Activated CD8-positive, alpha-beta memory T cell treated with anti-CD3 and anti-CD28 coated beads for 24 hours (primary cell): ENCODE data around the gene SLC25A43.
"Not testable (repeated sequence)": the region's sequence is repeated elsewhere in the genome, so short reads cannot be mapped to it uniquely, and the experiment has no call there.

ENCODE experiments used
- DNase-seq: peaks from one replicate; pipeline ENCODE4 v3.0.0-alpha.2; 2020

The SLC25A43 gene

DNA sequence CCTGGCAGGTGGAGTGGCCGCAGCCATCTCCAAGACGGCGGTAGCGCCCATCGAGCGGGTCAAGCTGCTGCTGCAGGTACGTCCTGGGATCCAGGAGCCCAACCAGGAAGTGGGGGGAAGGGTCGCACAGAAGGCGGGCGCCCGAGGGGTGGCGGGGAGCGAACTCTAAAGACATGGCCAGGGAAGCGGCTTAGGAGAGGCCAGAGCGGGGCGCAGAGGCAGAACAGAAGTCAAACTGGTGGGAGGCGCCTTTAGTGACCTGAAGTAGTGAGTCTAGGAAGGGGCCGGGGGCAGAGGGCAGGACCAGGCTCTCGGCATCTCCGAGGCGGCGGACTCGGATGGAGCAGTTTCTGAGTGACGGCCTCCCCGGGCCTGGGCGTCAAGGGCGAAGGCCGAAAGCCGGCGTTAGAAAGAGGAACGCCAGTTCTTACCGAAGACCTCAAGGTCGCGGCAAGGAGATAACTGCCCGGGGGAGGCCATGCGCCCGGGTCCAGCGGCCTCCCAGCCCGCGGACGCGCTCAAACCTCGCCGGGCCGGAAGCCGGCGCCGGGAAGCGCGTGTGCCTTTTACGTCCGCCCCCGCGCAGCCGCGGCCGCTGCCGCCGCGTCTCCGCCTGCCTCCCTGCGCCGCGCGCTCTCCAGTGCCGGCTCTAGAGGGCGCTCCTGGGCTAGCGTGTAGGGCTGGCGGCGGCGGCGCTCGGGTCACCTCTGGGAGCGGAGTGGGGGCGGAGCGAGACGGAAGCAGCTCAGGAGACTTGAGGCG is 69.6 kb downstream of the SLC25A43 start:
- DNase-seq = peak; percentile 92

- no peak for DNase-seq
Observed at GRCh38 chrX:119469313-119469635, 70.1 kb downstream of the SLC25A43 start.

GRCh38 chrX:119474615-119475388 is 75.7 kb downstream of the SLC25A43 start:
- no peak for DNase-seq

DNA sequence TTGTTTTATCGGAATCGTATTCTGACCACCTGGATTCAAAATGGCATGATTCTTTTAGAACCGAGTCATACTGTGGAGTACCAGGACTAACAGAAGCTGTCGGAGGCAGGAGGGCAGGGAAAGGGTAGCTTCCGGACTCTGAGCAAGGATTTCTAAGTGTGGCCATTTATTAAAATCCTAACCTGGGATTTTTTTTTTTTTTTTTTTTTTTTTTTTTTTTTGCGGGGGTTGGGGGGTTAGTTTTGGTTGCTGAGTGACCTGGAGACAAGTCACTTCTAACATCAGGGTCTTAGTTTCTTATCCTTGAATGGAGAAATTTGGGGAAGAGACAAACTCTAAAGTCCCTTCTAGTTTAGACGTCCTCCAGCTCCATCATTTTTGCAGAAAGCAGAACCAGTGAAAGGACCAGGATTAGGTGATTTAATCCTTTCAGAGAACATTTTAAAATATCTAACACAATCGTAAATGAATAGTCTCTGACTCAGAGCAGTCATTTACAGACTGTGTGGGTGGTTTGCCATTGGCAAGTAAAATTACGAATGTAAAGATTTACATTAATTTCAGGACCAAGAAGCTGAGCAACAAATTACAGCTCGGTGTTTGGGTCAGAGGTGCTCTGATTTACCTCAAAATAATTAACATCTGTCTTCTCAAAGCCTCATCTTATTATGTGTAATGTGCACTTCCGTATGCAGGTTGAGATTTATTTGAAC is 76.4 kb downstream of the SLC25A43 start:
- no peak for DNase-seq

GRCh38 chrX:119477812-119478232 is 78.7 kb downstream of the SLC25A43 start:
- no peak for DNase-seq

GRCh38 chrX:119478504-119478903 is 79.4 kb downstream of the SLC25A43 start:
- DNase-seq = no peak

DNA sequence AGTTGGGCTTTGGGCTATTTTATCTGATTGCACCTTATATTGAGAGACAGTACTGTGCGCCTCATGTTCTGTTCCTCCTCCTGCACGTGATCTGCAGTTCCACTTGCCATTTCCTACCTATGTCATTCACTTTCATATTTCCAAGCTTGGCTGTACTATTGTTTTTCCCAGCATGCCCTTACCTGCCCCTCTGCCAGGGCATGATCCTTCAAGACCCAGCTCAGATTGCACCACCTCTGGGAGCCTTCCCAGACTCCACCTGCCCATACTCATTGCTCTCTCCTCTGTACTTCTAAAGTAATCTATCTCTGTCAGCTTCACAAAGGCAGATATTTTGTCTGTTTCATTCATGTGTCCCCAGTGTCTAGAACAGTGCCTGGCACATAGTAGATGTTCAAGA is 80.7 kb downstream of the SLC25A43 start:
- no peak for DNase-seq

DNA sequence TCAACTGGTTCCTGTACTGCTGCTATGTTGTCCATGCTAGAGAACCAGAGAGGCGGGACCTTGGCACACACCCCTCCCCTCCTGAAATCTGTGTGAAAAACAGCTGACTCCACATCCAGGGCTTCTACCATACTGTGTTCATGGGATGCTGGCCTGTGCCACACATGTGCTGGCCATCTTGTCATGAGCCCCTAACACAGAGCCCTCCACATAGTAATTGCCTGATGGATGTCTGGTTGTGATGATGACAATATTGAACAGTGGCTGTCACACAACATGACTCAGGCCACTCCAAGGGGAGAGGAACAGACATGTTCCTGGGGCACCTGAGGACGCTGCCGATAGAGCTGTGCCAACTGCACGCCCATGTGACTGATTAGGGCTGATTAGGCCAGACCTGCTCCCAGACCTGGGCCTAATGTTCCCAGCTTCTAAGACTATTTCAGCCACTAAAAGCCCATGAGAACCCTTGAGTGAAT is 82.2 kb downstream of the SLC25A43 start:
- no peak for DNase-seq

GRCh38 chrX:119482041-119482440 is 82.9 kb downstream of the SLC25A43 start:
- DNase-seq = no peak

DNA sequence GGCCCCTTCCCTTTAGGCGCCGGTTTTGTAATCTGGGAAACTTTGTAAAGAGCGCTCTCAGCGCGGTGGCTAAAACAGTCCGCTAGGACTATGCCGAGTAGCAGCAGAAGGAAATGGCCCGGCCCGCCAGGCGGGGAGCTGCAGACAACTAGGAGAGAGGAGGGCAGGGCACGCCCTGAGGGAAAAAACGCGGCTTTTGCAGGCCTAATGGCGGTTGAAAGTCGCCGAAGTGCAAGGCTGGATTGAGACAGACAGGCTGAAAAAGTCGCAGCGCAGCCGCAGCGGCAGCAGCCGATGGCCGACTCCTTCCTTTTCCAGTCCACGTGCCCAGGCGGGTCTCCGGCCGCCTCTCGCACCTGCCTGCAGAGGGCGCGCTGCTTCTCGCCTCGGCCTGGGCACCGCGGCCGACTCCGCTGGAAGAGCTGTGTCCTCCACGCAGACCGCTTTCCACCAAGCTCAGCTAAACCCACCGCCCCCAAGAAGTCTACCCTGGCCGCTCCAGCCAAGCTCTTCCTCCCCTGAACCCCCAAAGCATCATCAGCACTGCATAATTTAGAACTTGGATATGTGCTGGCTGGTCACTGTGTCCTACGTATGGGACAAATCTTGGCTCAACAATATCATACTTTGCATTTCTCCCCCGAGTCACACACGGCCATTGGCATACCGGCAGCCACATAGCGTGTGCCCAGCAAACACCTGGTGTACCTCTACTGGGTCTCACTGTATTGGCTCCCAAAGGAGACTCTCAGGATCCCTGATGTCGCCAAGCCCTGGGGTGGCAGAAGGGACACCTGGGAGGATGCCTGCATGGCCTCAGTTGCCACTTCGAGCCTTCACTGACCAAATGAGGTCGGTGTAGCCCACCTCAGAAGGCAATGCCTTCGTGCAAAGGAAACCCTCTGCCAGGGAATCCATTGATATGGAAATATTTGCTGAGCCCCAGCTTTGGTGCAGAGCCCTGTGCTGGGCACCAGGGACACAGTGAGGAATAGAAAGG is 83.6 kb downstream of the SLC25A43 start:
- peak; percentile 83 for DNase-seq

- no peak for DNase-seq
Observed at GRCh38 chrX:119486745-119487144, 87.6 kb downstream of the SLC25A43 start.

DNA sequence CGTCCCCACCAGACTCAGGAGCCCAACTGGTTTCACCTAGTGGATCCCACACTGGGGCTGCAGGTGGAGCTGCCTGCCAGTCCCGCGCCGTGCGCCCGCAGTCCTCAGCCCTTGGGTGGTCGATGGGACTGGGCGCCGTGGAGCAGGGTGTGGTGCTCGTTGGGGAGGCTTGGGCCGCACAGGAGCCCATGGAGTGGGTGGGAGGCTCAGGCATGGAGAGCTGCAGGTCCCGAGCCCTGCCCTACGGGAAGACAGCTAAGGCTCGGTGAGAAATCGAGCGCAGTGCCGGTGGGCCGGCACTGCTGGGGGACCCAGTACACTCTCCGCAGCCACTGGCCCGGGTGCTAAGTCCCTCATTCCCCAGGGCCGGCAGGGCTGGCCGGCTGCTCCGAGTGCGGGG is 88.6 kb downstream of the SLC25A43 start:
- DNase-seq = not testable (repeated sequence)

DNA sequence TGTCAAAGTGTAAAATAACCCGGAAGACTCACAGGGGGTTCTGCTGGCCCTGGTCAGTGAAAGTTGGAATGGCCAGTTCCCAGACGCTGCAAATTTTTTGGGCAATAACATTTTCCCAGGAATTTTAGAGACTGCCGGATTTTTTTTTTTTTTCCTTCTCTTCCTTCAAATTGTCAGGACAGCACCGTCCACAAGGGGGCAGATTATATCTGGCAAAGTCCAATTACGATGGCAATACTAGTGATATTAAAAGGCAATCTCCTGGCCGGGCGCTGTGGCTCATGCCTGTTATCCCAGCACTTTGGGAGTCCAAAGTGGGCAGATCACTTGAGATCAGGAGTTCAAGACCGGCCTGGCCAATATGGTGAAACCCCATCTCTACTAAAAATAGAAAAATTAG is 89.6 kb downstream of the SLC25A43 start:
- peak; percentile 65 for DNase-seq

- no peak for DNase-seq
Observed at GRCh38 chrX:119489212-119490074, 90.3 kb downstream of the SLC25A43 start.

DNA sequence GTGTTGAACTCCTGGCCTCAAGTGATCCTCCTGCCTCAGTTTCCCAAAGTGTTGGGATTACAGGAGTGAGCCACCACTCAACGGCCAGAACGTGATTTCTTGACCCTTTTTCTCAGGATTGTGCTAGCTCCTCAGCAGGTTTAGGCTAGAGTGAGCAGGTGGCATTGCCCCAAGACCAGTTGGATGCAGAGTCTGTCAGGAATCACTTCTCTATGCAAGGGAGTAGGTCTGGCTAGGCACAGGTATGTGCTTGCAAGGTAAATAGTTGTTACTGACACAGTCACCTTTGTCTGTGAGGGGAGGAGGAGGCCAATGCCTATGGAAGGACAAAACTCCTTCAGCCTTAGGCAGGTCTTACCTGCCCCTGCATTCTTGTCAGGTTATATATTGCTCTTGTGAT is 93.3 kb downstream of the SLC25A43 start:
- DNase-seq = no peak

DNA sequence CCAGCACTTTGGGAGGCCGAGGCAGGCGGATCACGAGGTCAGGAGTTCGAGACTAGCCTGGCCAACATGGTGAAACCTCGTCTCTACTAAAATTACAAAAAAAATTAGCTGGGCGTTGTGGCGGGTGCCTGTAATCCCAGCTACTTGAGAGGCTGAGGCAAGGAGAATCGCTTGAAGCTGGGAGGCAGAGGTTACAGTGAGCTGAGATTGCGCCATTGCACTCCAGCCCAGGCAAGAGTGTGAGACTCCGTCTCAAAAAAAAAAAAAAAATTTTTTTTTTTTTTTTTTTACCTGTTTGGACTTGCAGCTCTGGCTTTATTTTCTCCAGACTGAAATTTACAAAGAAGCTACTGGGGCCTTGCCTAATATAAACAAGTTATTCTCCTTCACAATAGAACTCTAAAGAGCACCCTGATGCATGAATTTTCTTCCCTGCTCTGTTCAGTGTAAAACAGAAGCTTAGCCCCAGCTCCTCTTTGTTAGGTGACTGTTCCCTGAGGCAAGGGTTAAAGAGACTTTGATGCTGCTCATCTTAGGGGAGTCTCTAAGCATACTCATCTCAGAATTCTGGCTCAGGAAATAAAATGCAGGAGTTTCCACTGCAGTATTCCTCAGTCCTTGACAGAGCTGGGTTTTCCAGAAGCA is 94.8 kb downstream of the SLC25A43 start:
- DNase-seq = not testable (repeated sequence)

- no peak for DNase-seq
Observed at GRCh38 chrX:119495734-119496726, 96.9 kb downstream of the SLC25A43 start.

DNA sequence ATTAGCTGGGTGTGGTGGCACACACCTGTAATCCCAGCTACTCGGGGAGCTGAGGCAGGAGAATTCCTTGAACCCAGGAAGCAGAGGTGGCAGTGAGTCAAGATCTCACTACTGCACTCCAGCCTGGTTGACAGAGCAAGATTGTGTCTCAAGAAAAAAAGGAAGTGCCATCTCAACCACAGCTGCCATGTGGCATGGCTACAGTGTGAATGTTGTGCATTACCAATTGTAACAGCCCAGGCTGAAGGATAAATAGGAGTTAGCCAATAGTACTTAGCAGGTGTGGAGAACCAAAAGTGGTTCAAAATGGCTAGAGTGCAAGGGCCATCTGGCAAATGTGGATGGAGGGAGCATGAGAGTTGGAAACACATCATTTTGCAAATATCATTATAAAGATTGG is 98.0 kb downstream of the SLC25A43 start:
- DNase-seq = no peak

GRCh38 chrX:119500061-119500800 is 101.1 kb downstream of the SLC25A43 start:
- DNase-seq = no peak
